ENCODE data around the gene PPBP. TPM values are rescaled to one million over a fixed set of nuclear protein-coding genes. Genes with fewer than 3 reads are reported as not detected.
"Not testable (repeated sequence)": the region's sequence is repeated elsewhere in the genome, so short reads cannot be mapped to it uniquely, and the experiment has no call there.

The PPBP gene
- total and polyA plus RNA-seq, 4 donors: 2.6 to 17.8 (median 6.2) TPM

GRCh38 chr4:73981175-73981574 lies 6.8 kb downstream of the PPBP start:
- 64% methylated on average over 4 of the region's 7 CpGs for WGBS (ENCODE audit: insufficient coverage)
- H3K4me1 ChIP-seq (ENCODE audit: control insufficient read depth, insufficient read depth, low read length): not testable (repeated sequence)

GRCh38 chr4:73979407-73979957 lies 8.5 kb downstream of the PPBP start:
- Histone ChIP-seq H3K9me3 (ENCODE audit: control insufficient read depth, insufficient read depth, low read length) (no peaks in the 10 kb centered on the region), H3K27me3 (ENCODE audit: control insufficient read depth, insufficient read depth, low read length) (no peaks in the 10 kb centered on the region), H3K27ac (ENCODE audit: low read depth, low read length) (no peak overlapping the region), H3K4me3 (ENCODE audit: low read depth, low read length) (no peak overlapping the region), H3K36me3 (ENCODE audit: control insufficient read depth, insufficient read depth, low read length) (no peaks in the 10 kb centered on the region), H3K4me1 (ENCODE audit: control insufficient read depth, insufficient read depth, low read length) (peaks cover 4% of the 10 kb centered on the region)
- no CpG with 5 or more reads among the region's 3 CpGs for WGBS (ENCODE audit: insufficient coverage)
- DNase-seq (ENCODE audit: low read depth in 4 of 6, low spot score in 6 of 6): no peak

More at GRCh38 chr4:73981175-73981574, 6.8 kb downstream of the PPBP start:
- H3K9me3 ChIP-seq (ENCODE audit: control insufficient read depth, insufficient read depth, low read length); H3K36me3 ChIP-seq (ENCODE audit: control insufficient read depth, insufficient read depth, low read length); DNase-seq (ENCODE audit: low read depth in 4 of 6, low spot score in 6 of 6); H3K27ac ChIP-seq (ENCODE audit: low read depth, low read length); H3K4me3 ChIP-seq (ENCODE audit: low read depth, low read length); H3K27me3 ChIP-seq (ENCODE audit: control insufficient read depth, insufficient read depth, low read length): not testable (repeated sequence)

GRCh38 chr4:73978886-73979285 lies 9.1 kb downstream of the PPBP start:
- no peaks in the 10 kb centered on the region for H3K36me3 ChIP-seq (ENCODE audit: control insufficient read depth, insufficient read depth, low read length)
- no peak overlapping the region for H3K4me3 ChIP-seq (ENCODE audit: low read depth, low read length)
- H3K9me3 ChIP-seq (ENCODE audit: control insufficient read depth, insufficient read depth, low read length): no peaks in the 10 kb centered on the region
- no peak for DNase-seq (ENCODE audit: low read depth in 4 of 6, low spot score in 6 of 6)
- peaks cover 4% of the 10 kb centered on the region for H3K4me1 ChIP-seq (ENCODE audit: control insufficient read depth, insufficient read depth, low read length)
- no peaks in the 10 kb centered on the region for H3K27me3 ChIP-seq (ENCODE audit: control insufficient read depth, insufficient read depth, low read length)
- H3K27ac ChIP-seq (ENCODE audit: low read depth, low read length): no peak overlapping the region

GRCh38 chr4:73976716-73977115 lies 11.3 kb downstream of the PPBP start:
- H3K4me3 ChIP-seq (ENCODE audit: low read depth, low read length): no peak overlapping the region
- H3K27ac ChIP-seq (ENCODE audit: low read depth, low read length): no peak overlapping the region
- DNase-seq (ENCODE audit: low read depth in 4 of 6, low spot score in 6 of 6): no peak
- H3K27me3 ChIP-seq (ENCODE audit: control insufficient read depth, insufficient read depth, low read length): no peaks in the 10 kb centered on the region
- no peaks in the 10 kb centered on the region for H3K9me3 ChIP-seq (ENCODE audit: control insufficient read depth, insufficient read depth, low read length)
- 92% methylated on average over 2 of the region's 4 CpGs for WGBS (ENCODE audit: insufficient coverage)
- peaks cover 2% of the 10 kb centered on the region for H3K4me1 ChIP-seq (ENCODE audit: control insufficient read depth, insufficient read depth, low read length)
- no peaks in the 10 kb centered on the region for H3K36me3 ChIP-seq (ENCODE audit: control insufficient read depth, insufficient read depth, low read length)

GRCh38 chr4:73976217-73976616 lies 11.8 kb downstream of the PPBP start:
- 100% methylated on average over 2 of the region's 2 CpGs for WGBS (ENCODE audit: insufficient coverage)
- DNase-seq (ENCODE audit: low read depth in 4 of 6, low spot score in 6 of 6): no peak

GRCh38 chr4:73974352-73974751 lies 13.6 kb downstream of the PPBP start:
- no peaks in the 10 kb centered on the region for H3K27me3 ChIP-seq (ENCODE audit: control insufficient read depth, insufficient read depth, low read length)
- no peak overlapping the region for H3K27ac ChIP-seq (ENCODE audit: low read depth, low read length)
- no peak for DNase-seq (ENCODE audit: low read depth in 4 of 6, low spot score in 6 of 6)
- H3K36me3 ChIP-seq (ENCODE audit: control insufficient read depth, insufficient read depth, low read length): no peaks in the 10 kb centered on the region
- peaks cover 3% of the 10 kb centered on the region for H3K9me3 ChIP-seq (ENCODE audit: control insufficient read depth, insufficient read depth, low read length)
- no peak overlapping the region for H3K4me3 ChIP-seq (ENCODE audit: low read depth, low read length)
- no peaks in the 10 kb centered on the region for H3K4me1 ChIP-seq (ENCODE audit: control insufficient read depth, insufficient read depth, low read length)

More at GRCh38 chr4:73976217-73976616, 11.8 kb downstream of the PPBP start:
- no peaks in the 10 kb centered on the region for H3K27me3 ChIP-seq (ENCODE audit: control insufficient read depth, insufficient read depth, low read length)
- no peaks in the 10 kb centered on the region for H3K9me3 ChIP-seq (ENCODE audit: control insufficient read depth, insufficient read depth, low read length)
- no peak overlapping the region for H3K4me3 ChIP-seq (ENCODE audit: low read depth, low read length)
- no peak overlapping the region for H3K27ac ChIP-seq (ENCODE audit: low read depth, low read length)
- H3K36me3 ChIP-seq (ENCODE audit: control insufficient read depth, insufficient read depth, low read length): no peaks in the 10 kb centered on the region
- no peaks in the 10 kb centered on the region for H3K4me1 ChIP-seq (ENCODE audit: control insufficient read depth, insufficient read depth, low read length)

- no peaks in the 10 kb centered on the region for H3K4me1 ChIP-seq (ENCODE audit: control insufficient read depth, insufficient read depth, low read length)
- H3K27ac ChIP-seq (ENCODE audit: low read depth, low read length): no peak overlapping the region
- no peaks in the 10 kb centered on the region for H3K36me3 ChIP-seq (ENCODE audit: control insufficient read depth, insufficient read depth, low read length)
- peaks cover 3% of the 10 kb centered on the region for H3K9me3 ChIP-seq (ENCODE audit: control insufficient read depth, insufficient read depth, low read length)
- H3K4me3 ChIP-seq (ENCODE audit: low read depth, low read length): no peak overlapping the region
- no peaks in the 10 kb centered on the region for H3K27me3 ChIP-seq (ENCODE audit: control insufficient read depth, insufficient read depth, low read length)
- no peak for DNase-seq (ENCODE audit: low read depth in 4 of 6, low spot score in 6 of 6)
Measured at GRCh38 chr4:73970945-73971344, 17.0 kb downstream of the PPBP start.

GRCh38 chr4:73970011-73970410 lies 18.0 kb downstream of the PPBP start:
- DNase-seq (ENCODE audit: low read depth in 4 of 6, low spot score in 6 of 6): no peak
- H3K36me3 ChIP-seq (ENCODE audit: control insufficient read depth, insufficient read depth, low read length): no peaks in the 10 kb centered on the region

GRCh38 chr4:73967866-73968265 lies 20.1 kb downstream of the PPBP start:
- Histone ChIP-seq H3K27me3 (ENCODE audit: control insufficient read depth, insufficient read depth, low read length) (no peaks in the 10 kb centered on the region), H3K9me3 (ENCODE audit: control insufficient read depth, insufficient read depth, low read length) (peaks cover 3% of the 10 kb centered on the region), H3K4me3 (ENCODE audit: low read depth, low read length) (no peak overlapping the region)

More at GRCh38 chr4:73970011-73970410, 18.0 kb downstream of the PPBP start:
- Histone ChIP-seq H3K27ac (ENCODE audit: low read depth, low read length) (no peak overlapping the region), H3K4me3 (ENCODE audit: low read depth, low read length) (no peak overlapping the region), H3K27me3 (ENCODE audit: control insufficient read depth, insufficient read depth, low read length) (no peaks in the 10 kb centered on the region), H3K4me1 (ENCODE audit: control insufficient read depth, insufficient read depth, low read length) (no peaks in the 10 kb centered on the region), H3K9me3 (ENCODE audit: control insufficient read depth, insufficient read depth, low read length) (peaks cover 3% of the 10 kb centered on the region)
- WGBS (ENCODE audit: insufficient coverage): no CpG with 5 or more reads among the region's 1 CpG

GRCh38 chr4:73964862-73965611 lies 23.0 kb downstream of the PPBP start:
- H3K27ac ChIP-seq (ENCODE audit: low read depth, low read length): no peak overlapping the region
- no peaks in the 10 kb centered on the region for H3K4me1 ChIP-seq (ENCODE audit: control insufficient read depth, insufficient read depth, low read length)
- H3K27me3 ChIP-seq (ENCODE audit: control insufficient read depth, insufficient read depth, low read length): no peaks in the 10 kb centered on the region
- WGBS (ENCODE audit: insufficient coverage): 41% methylated on average over 6 of the region's 7 CpGs
- DNase-seq (ENCODE audit: low read depth in 4 of 6, low spot score in 6 of 6): no peak
- H3K9me3 ChIP-seq (ENCODE audit: control insufficient read depth, insufficient read depth, low read length): no peaks in the 10 kb centered on the region
- H3K36me3 ChIP-seq (ENCODE audit: control insufficient read depth, insufficient read depth, low read length): no peaks in the 10 kb centered on the region
- H3K4me3 ChIP-seq (ENCODE audit: low read depth, low read length): no peak overlapping the region

More at GRCh38 chr4:73967866-73968265, 20.1 kb downstream of the PPBP start:
- H3K27ac ChIP-seq (ENCODE audit: low read depth, low read length): no peak overlapping the region
- no peaks in the 10 kb centered on the region for H3K36me3 ChIP-seq (ENCODE audit: control insufficient read depth, insufficient read depth, low read length)
- DNase-seq (ENCODE audit: low read depth in 4 of 6, low spot score in 6 of 6): no peak
- no peaks in the 10 kb centered on the region for H3K4me1 ChIP-seq (ENCODE audit: control insufficient read depth, insufficient read depth, low read length)

Measured in spinal cord (tissue), 10 donors.